ENCODE data around the gene MYH15.

Gene MYH15

DNA sequence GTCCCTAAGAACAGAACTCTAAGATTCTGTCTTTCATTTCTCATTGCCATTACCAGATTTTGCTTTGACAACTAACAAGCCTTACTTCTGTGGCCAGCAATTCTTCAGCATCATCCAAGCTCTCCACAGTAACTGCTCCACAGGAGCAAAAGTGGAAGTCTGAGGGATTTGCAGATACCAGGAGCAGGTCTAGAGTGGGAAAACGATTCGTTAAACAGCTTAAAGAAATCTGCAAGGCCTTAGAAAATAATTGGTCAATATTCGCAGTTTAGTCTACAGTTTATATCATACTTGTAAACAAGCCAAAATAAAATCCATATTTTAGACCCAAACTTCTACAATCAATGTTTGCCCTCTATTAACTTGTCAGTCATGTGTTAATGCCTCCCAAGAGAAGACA is 24.1 kb downstream of the MYH15 start:
- no peaks in the 10 kb centered on the region for H3K4me1 ChIP-seq (ENCODE audit: control insufficient read depth, insufficient read depth, low read length)
- no peaks in the 10 kb centered on the region for H3K27me3 ChIP-seq (ENCODE audit: control insufficient read depth, insufficient read depth, low read length)
- no peak overlapping the region for H3K27ac ChIP-seq (ENCODE audit: low read depth, low read length)
- no peak overlapping the region for H3K4me3 ChIP-seq (ENCODE audit: low read length)
- no peak overlapping the region for H3K9ac ChIP-seq (ENCODE audit: low read length)
- no peaks in the 10 kb centered on the region for H3K36me3 ChIP-seq (ENCODE audit: control insufficient read depth, insufficient read depth, low read length)

DNA sequence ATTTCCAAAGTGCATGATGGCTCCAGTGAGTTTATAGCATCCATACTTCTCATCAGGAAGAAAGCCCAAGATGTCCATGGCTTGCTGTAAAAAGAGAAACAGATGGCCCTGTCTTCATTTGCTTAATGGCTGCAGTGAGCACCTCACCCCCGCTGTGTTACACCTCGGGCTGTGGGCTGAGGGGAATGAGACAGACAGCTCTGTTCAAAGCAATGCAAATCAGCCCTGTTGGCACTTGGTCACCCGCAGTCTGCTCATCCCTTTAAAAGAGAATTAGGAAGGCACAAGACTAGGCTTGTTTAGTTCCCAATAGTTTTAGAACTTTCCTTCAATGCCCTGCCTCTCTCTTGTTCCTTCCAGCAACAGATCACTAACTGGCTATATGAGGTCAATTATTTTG is 25.2 kb downstream of the MYH15 start:
- Histone ChIP-seq H3K4me3 (ENCODE audit: low read length) (no peak overlapping the region), H3K4me1 (ENCODE audit: control insufficient read depth, insufficient read depth, low read length) (no peaks in the 10 kb centered on the region)

GRCh38 chr3:108479224-108479623 is 31.2 kb downstream of the MYH15 start:
- Histone ChIP-seq H3K27ac (ENCODE audit: low read depth, low read length) (no peak overlapping the region), H3K36me3 (ENCODE audit: control insufficient read depth, insufficient read depth, low read length) (no peaks in the 10 kb centered on the region)

More for the DNA sequence above, 25.2 kb downstream of the MYH15 start:
- Histone ChIP-seq H3K27me3 (ENCODE audit: control insufficient read depth, insufficient read depth, low read length) (no peaks in the 10 kb centered on the region), H3K27ac (ENCODE audit: low read depth, low read length) (no peak overlapping the region), H3K9ac (ENCODE audit: low read length) (no peak overlapping the region), H3K36me3 (ENCODE audit: control insufficient read depth, insufficient read depth, low read length) (no peaks in the 10 kb centered on the region)

GRCh38 chr3:108477511-108478147 is 32.8 kb downstream of the MYH15 start:
- no peaks in the 10 kb centered on the region for H3K4me1 ChIP-seq (ENCODE audit: control insufficient read depth, insufficient read depth, low read length)
- H3K27ac ChIP-seq (ENCODE audit: low read depth, low read length) = no peak overlapping the region
- no peak overlapping the region for H3K9ac ChIP-seq (ENCODE audit: low read length)
- H3K4me3 ChIP-seq (ENCODE audit: low read length) = no peak overlapping the region
- no peaks in the 10 kb centered on the region for H3K36me3 ChIP-seq (ENCODE audit: control insufficient read depth, insufficient read depth, low read length)
- no peaks in the 10 kb centered on the region for H3K27me3 ChIP-seq (ENCODE audit: control insufficient read depth, insufficient read depth, low read length)

More at GRCh38 chr3:108479224-108479623, 31.2 kb downstream of the MYH15 start:
- no peaks in the 10 kb centered on the region for H3K27me3 ChIP-seq (ENCODE audit: control insufficient read depth, insufficient read depth, low read length)
- no peak overlapping the region for H3K9ac ChIP-seq (ENCODE audit: low read length)
- H3K4me1 ChIP-seq (ENCODE audit: control insufficient read depth, insufficient read depth, low read length) = no peaks in the 10 kb centered on the region
- H3K4me3 ChIP-seq (ENCODE audit: low read length) = no peak overlapping the region

DNA sequence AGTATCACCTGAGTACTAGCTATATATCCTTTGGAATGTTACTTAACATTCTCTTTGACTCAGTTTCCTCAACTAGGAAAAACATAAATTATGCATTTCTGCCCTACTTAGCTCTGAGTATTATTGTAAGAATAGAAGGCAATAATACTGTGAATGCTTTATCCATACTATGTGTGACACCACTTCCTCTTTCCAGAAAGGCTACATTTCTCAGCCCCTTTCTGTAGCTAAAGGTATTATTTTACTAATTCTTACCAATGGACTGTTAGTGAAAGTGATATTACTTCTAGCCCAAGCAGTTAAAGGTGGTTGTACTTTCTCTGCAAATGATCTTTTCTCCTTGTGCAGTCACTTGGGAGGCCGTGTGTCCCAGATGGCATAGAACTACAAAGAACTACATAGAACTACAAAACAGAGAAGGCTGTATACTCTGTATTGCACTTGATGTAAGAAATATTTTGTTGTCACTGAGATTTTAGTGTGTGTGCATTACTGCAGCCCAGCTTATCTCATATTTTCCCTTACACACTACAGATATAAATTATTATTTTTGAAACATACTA is 35.1 kb downstream of the MYH15 start:
- Histone ChIP-seq H3K27me3 (ENCODE audit: control insufficient read depth, insufficient read depth, low read length) (no peaks in the 10 kb centered on the region), H3K9ac (ENCODE audit: low read length) (no peak overlapping the region), H3K4me3 (ENCODE audit: low read length) (no peak overlapping the region), H3K4me1 (ENCODE audit: control insufficient read depth, insufficient read depth, low read length) (no peaks in the 10 kb centered on the region), H3K36me3 (ENCODE audit: control insufficient read depth, insufficient read depth, low read length) (no peaks in the 10 kb centered on the region), H3K27ac (ENCODE audit: low read depth, low read length) (no peak overlapping the region)

DNA sequence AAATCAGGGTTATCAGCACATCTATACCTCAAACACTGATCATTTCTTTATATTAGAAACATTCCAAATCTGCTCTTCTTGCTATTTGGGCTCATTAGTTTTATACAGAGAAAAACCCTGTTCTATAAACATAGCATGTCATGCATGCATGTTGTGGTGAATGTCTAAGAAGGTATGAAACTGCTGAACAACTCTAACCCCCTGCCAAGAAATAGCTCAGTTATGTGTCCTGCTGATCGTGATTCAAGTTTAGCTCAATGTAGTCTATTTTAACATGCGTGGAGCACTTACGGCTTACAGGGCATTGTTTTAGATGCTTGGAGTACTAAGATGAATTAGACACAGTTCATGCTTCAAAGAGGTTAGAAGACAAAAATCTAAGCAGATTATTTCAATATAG is 35.8 kb downstream of the MYH15 start:
- no peak overlapping the region for H3K27ac ChIP-seq (ENCODE audit: low read depth, low read length)
- H3K27me3 ChIP-seq (ENCODE audit: control insufficient read depth, insufficient read depth, low read length) = no peaks in the 10 kb centered on the region
- H3K4me1 ChIP-seq (ENCODE audit: control insufficient read depth, insufficient read depth, low read length) = no peaks in the 10 kb centered on the region
- H3K36me3 ChIP-seq (ENCODE audit: control insufficient read depth, insufficient read depth, low read length) = no peaks in the 10 kb centered on the region
- no peak overlapping the region for H3K9ac ChIP-seq (ENCODE audit: low read length)
- H3K4me3 ChIP-seq (ENCODE audit: low read length) = no peak overlapping the region

- H3K27me3 ChIP-seq (ENCODE audit: control insufficient read depth, insufficient read depth, low read length) = no peaks in the 10 kb centered on the region
- H3K9ac ChIP-seq (ENCODE audit: low read length) = no peak overlapping the region
- H3K4me3 ChIP-seq (ENCODE audit: low read length) = no peak overlapping the region
- H3K36me3 ChIP-seq (ENCODE audit: control insufficient read depth, insufficient read depth, low read length) = no peaks in the 10 kb centered on the region
- no peaks in the 10 kb centered on the region for H3K4me1 ChIP-seq (ENCODE audit: control insufficient read depth, insufficient read depth, low read length)
- no peak overlapping the region for H3K27ac ChIP-seq (ENCODE audit: low read depth, low read length)
Measured at GRCh38 chr3:108473711-108474110, 36.7 kb downstream of the MYH15 start.

DNA sequence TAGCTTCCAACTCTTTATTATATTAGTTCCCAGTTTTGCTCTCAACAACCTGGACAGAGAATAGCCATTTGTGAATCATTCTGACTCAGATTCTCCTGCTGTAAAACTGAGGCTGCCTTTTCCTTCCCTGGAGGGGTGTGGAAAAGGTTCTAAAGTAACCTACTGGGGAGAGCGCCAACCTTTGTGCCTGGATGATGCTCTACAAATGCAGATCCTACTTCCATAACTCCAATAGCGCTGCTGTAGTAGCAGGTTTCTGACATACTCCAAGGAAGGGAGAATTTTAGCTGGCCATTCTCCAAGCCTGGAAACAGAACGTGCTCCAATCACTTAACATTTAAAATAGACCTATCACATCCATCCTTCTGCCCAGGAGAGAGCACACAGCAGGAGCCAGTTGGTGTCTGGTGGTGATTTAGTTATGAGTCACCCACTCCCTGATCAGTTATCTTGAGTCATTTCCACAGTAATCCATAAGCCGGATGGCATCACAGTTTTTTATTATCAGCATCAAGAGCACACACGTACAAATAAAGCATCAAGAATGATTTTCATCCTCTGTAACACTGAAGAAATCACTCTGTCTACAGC is 38.3 kb downstream of the MYH15 start:
- no peaks in the 10 kb centered on the region for H3K4me1 ChIP-seq (ENCODE audit: control insufficient read depth, insufficient read depth, low read length)
- no peaks in the 10 kb centered on the region for H3K36me3 ChIP-seq (ENCODE audit: control insufficient read depth, insufficient read depth, low read length)
- no peaks in the 10 kb centered on the region for H3K27me3 ChIP-seq (ENCODE audit: control insufficient read depth, insufficient read depth, low read length)
- no peak overlapping the region for H3K9ac ChIP-seq (ENCODE audit: low read length)
- H3K27ac ChIP-seq (ENCODE audit: low read depth, low read length) = no peak overlapping the region
- no peak overlapping the region for H3K4me3 ChIP-seq (ENCODE audit: low read length)

- Histone ChIP-seq H3K4me3 (ENCODE audit: low read length) (no peak overlapping the region), H3K36me3 (ENCODE audit: control insufficient read depth, insufficient read depth, low read length) (no peaks in the 10 kb centered on the region), H3K9ac (ENCODE audit: low read length) (no peak overlapping the region), H3K4me1 (ENCODE audit: control insufficient read depth, insufficient read depth, low read length) (no peaks in the 10 kb centered on the region), H3K27me3 (ENCODE audit: control insufficient read depth, insufficient read depth, low read length) (no peaks in the 10 kb centered on the region), H3K27ac (ENCODE audit: low read depth, low read length) (no peak overlapping the region)
Measured at GRCh38 chr3:108471426-108471825, 39.0 kb downstream of the MYH15 start.

DNA sequence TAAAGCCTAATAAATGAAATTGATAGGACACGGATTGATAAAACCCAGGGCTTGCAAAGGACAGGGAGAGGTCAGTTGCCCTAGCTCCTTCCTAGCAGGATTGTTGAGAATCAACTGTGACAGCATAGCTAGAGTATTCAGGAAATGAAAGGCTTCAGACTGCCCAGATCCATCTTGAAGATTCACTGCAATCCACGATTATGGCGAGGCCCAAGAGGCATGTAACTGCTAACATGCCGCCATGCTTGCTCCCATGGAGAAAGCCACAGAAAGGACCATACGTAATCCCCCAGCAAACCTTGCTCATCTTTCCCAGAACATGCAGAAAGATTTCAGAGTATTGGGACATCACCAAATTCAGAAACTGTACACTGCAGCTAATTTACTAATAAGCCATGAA is 41.3 kb downstream of the MYH15 start:
- H3K4me1 ChIP-seq (ENCODE audit: control insufficient read depth, insufficient read depth, low read length) = no peaks in the 10 kb centered on the region
- H3K27me3 ChIP-seq (ENCODE audit: control insufficient read depth, insufficient read depth, low read length) = no peaks in the 10 kb centered on the region
- H3K27ac ChIP-seq (ENCODE audit: low read depth, low read length) = no peak overlapping the region
- H3K4me3 ChIP-seq (ENCODE audit: low read length) = no peak overlapping the region
- no peak overlapping the region for H3K9ac ChIP-seq (ENCODE audit: low read length)
- H3K36me3 ChIP-seq (ENCODE audit: control insufficient read depth, insufficient read depth, low read length) = no peaks in the 10 kb centered on the region

DNA sequence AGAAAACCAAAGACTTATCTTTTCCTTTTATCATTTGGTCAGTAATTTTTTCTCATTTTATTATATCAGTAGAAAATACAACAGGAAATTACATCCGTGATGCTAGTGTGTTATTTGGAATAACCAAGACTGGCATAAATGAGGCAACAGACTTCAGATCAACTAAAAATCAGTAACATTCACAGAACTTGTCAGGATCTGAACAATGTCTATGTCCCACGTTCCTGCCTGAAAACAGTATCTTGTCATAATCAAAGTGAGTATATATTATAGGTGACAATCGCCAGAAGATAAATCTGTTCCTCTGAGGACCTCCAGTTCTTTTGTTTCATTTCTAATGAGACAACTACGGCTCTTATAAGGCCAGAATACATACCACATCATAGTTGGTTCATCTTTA is 41.8 kb downstream of the MYH15 start:
- Histone ChIP-seq H3K36me3 (ENCODE audit: control insufficient read depth, insufficient read depth, low read length) (no peaks in the 10 kb centered on the region), H3K9ac (ENCODE audit: low read length) (no peak overlapping the region), H3K27me3 (ENCODE audit: control insufficient read depth, insufficient read depth, low read length) (no peaks in the 10 kb centered on the region), H3K4me3 (ENCODE audit: low read length) (no peak overlapping the region), H3K4me1 (ENCODE audit: control insufficient read depth, insufficient read depth, low read length) (no peaks in the 10 kb centered on the region), H3K27ac (ENCODE audit: low read depth, low read length) (no peak overlapping the region)

GRCh38 chr3:108462899-108463298 is 47.5 kb downstream of the MYH15 start:
- no peaks in the 10 kb centered on the region for H3K36me3 ChIP-seq (ENCODE audit: control insufficient read depth, insufficient read depth, low read length)
- H3K4me3 ChIP-seq (ENCODE audit: low read length) = no peak overlapping the region
- no peaks in the 10 kb centered on the region for H3K4me1 ChIP-seq (ENCODE audit: control insufficient read depth, insufficient read depth, low read length)
- no peak overlapping the region for H3K9ac ChIP-seq (ENCODE audit: low read length)
- no peak overlapping the region for H3K27ac ChIP-seq (ENCODE audit: low read depth, low read length)
- H3K27me3 ChIP-seq (ENCODE audit: control insufficient read depth, insufficient read depth, low read length) = no peaks in the 10 kb centered on the region

DNA sequence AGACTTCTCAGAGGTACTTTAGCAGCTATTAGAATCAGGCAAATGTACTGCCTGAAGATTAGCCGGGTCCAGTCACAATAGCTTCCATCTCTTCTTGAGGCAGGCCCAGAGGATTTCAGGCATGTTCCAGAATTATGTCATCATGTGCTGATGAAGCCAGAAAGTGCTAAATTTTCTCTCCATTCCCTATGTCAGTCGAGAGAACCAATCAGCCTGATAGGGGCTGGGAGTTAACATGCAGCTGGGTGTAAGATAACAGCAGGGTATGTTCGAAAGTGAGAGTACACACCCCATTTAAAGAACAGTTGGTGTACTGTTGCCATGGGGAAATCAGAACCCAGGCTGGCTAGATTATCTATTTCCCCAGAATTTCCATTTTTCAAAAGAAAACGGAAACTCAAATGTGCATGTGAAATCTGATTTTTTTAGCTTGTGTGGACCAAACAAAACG is 48.7 kb downstream of the MYH15 start:
- H3K27me3 ChIP-seq (ENCODE audit: control insufficient read depth, insufficient read depth, low read length) = no peaks in the 10 kb centered on the region
- no peak overlapping the region for H3K4me3 ChIP-seq (ENCODE audit: low read length)
- H3K9ac ChIP-seq (ENCODE audit: low read length) = no peak overlapping the region
- H3K36me3 ChIP-seq (ENCODE audit: control insufficient read depth, insufficient read depth, low read length) = no peaks in the 10 kb centered on the region
- no peaks in the 10 kb centered on the region for H3K4me1 ChIP-seq (ENCODE audit: control insufficient read depth, insufficient read depth, low read length)
- no peak overlapping the region for H3K27ac ChIP-seq (ENCODE audit: low read depth, low read length)

All from rectal smooth muscle tissue (tissue), 1 donor.